EL (cell line): Measurements from ENCODE around the gene TXNDC17.
"Not testable (repeated sequence)": the region's sequence is repeated elsewhere in the genome, so short reads cannot be mapped to it uniquely, and the experiment has no call there.

ENCODE experiments used
- DNase-seq: peaks from one replicate; pipeline ENCODE4 v3.0.0-alpha.2; 2016

TXNDC17 gene

GRCh38 chr17:6640536-6641246 lies at the start of gene TXNDC17, which contains the start of gene KIAA0753:
Gene TXNDC17 (plus strand): TSS chr17:6641060. CDS start chr17:6641083, 23 bp downstream.
Gene KIAA0753 (minus strand): TSS chr17:6640711. CDS start chr17:6635103, 5,608 bp downstream.
- peak; percentile 92 for DNase-seq

DNA sequence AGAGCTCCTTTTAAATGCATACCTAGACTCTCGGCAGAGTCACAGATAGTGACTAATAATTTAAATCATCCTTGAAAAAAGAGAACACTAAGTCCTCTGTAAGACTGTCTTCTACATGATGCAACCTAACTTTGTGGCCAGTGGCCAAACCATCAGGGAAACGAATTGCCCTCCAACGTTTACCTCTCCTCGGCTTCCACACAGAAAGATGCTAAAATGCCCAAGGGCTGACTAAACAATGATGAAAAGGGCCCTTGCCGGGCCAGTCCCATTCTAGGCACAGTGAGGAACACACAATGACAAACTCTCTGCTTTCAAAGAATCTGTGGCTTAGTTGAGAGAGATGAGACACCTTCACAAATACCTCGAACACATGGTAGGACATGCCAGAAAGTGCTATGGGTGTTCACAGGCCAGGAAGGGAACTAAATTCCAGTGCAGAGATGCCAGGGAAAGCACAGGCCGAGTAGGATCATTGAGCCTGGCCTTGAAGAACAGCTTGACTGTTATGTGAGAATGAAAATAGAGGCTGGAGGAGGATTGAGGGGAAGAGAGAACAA lies 49.2 kb upstream of the TXNDC17 start:
- DNase-seq: peak; percentile 91

DNA sequence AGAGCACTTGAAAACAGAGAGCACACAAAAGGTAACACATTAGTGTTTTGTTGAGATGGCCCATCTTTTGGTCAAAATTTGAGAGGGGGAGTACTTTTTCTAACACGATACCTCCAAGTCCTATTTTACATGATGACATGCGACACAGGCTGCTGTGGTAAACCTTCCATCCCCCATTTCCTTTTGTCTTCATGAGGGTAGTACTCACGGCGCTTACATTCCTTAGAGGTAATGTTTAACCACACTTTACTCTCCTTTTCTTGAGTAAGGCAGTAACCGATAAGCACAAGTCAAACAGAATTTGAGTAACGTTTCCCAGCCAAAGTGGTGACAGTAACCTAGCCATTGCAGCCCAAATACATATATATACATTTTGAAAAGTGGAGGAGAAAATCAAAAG lies 48.7 kb upstream of the TXNDC17 start:
- DNase-seq: no peak

DNA sequence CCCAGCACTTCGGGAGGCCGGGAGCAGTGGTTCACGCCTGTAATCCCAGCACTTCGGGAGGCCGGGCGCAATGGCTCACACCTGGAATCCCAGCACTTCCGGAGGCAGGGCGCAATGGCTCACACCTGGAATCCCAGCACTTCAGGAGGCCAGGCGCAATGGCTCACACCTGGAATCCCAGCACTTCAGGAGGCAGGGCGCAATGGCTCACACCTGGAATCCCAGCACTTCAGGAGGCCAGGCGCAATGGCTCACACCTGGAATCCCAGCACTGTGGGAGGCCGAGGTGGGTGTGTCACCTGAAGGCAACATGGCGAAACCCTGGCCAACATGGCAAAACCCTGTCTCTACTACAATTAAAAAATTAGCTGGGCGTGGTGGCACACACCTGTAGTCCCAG lies 47.5 kb upstream of the TXNDC17 start:
- DNase-seq: not testable (repeated sequence)

DNA sequence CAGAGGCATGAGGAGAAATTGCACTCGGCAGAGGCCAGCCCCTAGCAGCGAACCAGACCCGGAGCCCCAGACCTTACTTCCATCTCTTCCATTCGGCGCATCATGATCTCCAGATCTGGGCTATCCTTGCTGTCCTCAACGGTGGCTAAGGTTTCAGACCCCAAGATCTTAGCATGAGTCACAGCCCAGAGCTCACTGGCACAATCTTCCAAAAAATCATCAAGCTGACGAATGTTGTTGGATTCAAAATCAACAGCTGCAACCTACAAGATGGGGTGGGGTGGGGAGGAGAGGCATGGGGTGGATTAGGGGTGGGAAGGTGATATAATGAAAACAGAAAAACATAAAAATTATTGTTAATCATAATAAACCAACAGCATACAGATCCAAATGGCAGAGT lies 44.8 kb upstream of the TXNDC17 start:
- DNase-seq: no peak

DNA sequence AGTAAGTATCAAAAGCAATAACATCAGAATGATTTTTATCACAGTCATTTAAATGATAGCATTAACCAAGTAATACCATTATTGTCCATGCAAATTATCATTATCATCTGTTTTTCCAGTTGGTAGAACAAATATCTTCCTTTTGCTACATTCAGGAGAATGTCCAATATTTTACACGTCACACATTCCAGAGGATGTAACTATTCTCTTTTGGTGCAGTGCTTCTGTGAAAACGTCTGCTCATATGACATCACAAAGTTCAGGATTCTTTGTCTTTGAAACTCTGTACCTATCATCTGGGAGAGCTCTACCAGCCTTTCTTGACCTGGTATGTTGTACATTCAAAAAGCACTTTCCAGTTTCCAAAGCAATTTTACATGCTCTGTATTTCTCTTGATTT lies 44.3 kb upstream of the TXNDC17 start:
- no peak for DNase-seq

DNA sequence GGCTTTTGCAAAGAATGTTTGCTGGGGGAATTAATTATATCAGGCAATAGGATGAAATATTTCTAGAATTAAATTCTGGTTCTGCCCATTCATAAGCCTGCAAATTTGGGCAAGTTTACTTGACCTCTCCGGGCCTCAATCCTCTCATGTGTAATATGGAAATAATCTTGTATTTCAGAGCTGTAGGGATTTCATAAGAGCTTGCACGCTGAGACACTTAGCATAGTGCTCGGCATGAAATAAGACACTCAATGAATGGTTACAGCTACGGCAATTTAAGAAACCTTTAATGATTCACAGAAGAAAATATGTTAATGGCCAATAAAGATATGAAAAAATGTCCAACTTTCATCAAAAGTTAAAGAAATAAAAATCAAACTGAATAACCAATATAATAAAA lies 43.9 kb upstream of the TXNDC17 start:
- no peak for DNase-seq

DNA sequence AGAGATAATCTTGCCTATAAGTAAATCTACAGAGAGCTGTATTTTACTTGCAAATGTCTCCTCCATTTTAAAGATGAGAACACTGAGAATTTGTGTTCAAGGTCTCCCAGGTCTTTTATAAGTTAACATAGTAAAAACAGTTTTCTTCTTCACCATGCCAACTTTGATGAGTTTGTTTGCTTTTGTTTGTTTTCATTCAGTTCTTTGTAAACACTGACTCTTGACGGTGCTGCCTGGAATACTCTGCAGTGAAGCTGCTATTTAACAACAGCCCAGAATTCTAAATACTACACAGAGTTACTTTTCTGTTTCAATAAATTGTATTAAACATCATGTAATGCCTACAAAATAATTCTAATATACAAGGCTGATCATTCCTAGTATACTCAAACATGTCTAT lies 43.1 kb upstream of the TXNDC17 start:
- DNase-seq: no peak

- no peak for DNase-seq
Measured at GRCh38 chr17:6599364-6599763, 41.5 kb upstream of the TXNDC17 start.

- DNase-seq: no peak
Measured at GRCh38 chr17:6602141-6602540, 38.7 kb upstream of the TXNDC17 start.

DNA sequence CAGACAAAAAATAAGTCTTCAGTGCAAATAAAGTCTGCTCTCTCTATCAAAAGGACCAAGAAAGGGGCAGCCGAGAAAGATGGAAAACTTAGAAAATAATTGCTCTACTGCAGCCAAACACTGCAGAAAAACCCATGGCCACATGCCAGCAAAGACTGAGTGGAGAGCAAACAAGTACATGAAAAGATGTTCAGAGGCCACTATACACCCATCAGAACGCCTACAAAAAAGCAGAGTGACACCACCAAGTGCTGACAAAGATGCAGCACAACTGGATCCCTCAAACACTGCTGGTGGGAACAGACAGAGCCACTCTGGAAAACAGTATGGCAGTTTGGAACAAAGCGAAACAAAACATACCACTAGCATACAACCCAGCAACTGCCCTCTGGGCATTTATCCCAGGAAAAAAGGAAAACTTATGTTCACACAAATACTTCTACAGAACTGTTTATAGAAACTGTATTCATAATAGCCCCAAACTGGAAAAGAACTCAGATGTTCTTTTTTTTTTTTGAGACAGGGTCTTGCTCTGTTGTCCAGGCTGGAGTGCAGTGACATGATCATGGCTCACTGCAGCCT lies 37.0 kb upstream of the TXNDC17 start:
- no peak for DNase-seq

DNA sequence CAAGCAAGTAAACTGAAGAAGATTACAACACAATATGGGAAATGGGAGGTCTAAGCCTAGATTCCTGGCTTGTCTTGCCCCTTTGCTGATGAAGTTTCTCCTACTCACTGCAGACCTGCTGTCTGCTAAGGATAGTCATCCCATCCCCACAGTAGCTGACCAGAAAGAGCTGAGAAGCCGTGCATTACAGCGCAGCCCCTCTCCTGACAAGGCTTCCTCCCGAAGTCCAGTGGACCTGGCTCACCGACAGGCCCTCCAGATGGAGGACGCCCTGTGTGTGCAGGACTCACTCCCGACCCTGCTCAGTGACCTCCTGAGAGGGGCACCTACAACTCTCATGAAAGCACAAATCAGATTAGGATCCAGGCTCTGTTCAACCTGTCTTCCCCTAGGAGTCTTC lies 35.7 kb upstream of the TXNDC17 start:
- DNase-seq: no peak

DNA sequence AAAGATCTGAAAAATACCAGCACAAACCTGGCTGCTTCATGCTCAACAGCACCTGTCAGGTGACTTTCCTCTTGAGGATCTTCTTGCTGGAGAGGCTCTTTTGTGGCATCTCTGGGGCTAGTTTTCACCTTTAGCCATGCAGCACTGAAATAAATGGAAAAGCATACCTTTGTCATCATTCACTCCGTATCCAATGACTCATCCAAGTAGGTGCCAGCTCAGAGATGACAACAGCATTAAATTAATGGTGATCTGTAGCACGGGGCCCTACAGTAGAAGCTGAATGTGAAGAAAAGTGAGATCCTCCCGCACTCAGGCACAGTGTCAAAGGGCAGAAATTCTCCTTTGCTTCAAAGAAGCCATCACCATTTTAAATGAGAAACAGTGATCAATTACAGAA lies 32.5 kb upstream of the TXNDC17 start:
- DNase-seq: peak; percentile 46

- DNase-seq: no peak
Measured at GRCh38 chr17:6610011-6610410, 30.8 kb upstream of the TXNDC17 start.

GRCh38 chr17:6611231-6611630 lies 29.6 kb upstream of the TXNDC17 start:
- no peak for DNase-seq

GRCh38 chr17:6623941-6624340 lies 16.9 kb upstream of the TXNDC17 start:
- DNase-seq: peak; percentile 24

GRCh38 chr17:6626616-6627015 lies 14.2 kb upstream of the TXNDC17 start:
- peak; percentile 9 for DNase-seq

- DNase-seq: peak; percentile 34
Measured at GRCh38 chr17:6627019-6627418, 13.8 kb upstream of the TXNDC17 start.

- DNase-seq: no peak
Measured at GRCh38 chr17:6630390-6630789, 10.5 kb upstream of the TXNDC17 start.

GRCh38 chr17:6632530-6632929 lies 8.3 kb upstream of the TXNDC17 start:
- DNase-seq: no peak

- no peak for DNase-seq
Measured at GRCh38 chr17:6633263-6633662, 7.6 kb upstream of the TXNDC17 start.

DNA sequence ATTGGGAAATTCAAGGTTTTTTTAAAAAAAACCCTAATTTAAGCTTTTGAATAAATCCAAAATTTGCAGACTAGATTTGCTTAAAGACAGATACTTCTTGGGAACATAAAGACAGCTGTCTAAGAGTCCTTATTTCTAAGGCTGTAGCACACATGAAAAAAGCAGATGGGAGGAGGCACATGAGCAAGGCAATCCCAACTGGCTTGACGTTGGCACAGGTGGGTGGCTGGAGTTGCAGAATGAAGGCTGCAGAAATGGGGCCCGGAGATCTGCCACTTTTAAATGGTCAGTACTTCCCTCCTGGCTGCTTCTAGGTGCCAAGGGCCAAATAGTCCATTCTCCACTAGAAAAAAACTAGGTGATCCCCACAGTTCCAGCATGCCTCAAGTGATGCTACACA lies 4.8 kb upstream of the TXNDC17 start:
- DNase-seq: no peak

GRCh38 chr17:6636616-6637457 lies 4.0 kb upstream of the TXNDC17 start:
- DNase-seq: no peak

DNA sequence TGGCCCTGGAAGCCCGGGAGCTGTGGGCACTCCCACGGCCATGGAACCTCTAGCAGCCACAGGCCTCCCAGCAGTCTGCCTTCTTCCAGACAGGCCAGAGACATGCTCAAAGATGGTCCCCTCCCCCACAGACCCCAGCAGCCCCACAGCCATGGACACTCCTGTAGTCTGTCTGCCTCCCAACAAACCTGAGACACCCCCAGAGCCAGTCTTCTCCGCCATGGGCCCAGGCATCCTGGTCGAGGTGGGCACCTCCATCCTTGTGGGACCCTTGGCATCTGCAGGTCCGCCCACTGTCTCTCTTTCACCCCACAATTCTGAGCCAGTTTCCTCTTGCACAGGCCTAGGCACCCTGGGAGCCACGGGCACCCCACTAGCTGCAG lies 3.4 kb upstream of the TXNDC17 start:
- no peak for DNase-seq
